GM21786 (cell line): ENCODE data around the gene DARS1.
A peak's percentile ranks its signal among the peaks of the same experiment; 100 is the strongest.
"Not testable (repeated sequence)": the region's sequence is repeated elsewhere in the genome, so short reads cannot be mapped to it uniquely, and the experiment has no call there.

Source experiments
- ATAC-seq: cut with Tn5 transposase; IDR thresholded peaks from one replicate; pipeline ENCODE4 v1.9.1; 2021; ENCODE audit not compliant: unreplicated experiment

The DARS1 gene

DNA sequence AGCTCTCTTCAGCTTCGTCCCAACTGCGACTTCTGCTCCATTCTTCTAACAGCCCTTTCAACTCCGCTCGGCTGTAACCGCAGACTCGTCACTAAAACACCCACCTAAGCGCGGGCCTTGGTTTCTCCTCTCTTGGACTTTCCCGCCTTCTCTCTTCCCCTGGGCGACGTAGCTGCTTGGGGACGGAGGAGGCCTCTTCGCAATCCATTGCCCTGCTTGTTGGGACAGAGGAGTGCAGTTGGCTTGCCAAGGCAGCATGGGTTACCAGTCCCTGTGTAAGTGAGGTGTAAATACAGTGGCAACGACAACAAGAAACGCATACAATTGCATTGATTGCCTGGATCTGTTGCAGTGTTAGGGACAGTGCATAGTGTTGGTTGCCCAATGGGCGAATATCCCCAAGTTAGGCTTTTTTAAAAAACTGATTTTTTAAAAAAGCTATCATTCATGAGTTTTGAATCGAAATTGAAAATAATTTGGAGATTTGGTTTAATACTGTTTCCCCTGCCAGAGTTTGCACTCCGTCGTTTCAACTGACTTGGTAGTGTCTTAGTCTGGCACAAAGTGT is 484 bp upstream of the DARS1 start:
- peak; percentile 37 for ATAC-seq

DNA sequence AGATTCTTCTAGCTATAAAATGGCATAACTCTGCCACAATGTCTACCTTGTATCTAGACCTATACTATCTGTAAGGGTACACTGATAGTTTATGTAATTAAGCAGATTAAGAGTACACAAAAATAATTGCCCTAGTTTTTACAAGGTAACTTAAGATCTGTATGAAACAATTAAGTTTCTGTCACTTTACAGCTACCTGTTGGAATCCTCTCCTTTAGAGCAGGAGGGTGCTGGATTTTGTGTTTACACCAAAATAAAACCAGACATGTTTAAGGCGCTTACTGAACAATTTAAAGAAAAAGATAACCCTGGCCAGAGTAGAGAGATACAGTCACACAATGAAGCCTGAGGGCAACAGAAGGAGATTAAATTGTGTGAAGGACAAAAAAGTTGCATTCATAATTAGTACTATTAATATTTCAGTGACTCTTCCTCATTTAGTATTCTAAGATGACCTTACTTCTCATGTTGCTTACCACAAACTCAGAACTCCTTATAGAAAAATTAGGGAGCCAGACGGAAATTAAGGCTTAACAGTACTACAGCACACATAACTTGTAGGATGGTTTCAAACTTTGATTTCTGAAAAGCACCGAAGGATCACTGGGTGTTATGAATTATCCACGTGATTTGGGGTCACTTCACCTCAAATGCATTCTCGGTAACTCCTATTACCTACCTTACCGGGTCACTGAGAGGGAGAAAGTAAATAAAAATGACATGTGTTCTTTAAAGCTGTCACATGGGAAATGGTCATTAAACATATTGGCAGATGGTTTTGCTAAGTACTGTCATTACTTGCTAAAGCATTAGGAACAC is 1.0 kb downstream of the DARS1 start:
- peak; percentile 39 for ATAC-seq

DNA sequence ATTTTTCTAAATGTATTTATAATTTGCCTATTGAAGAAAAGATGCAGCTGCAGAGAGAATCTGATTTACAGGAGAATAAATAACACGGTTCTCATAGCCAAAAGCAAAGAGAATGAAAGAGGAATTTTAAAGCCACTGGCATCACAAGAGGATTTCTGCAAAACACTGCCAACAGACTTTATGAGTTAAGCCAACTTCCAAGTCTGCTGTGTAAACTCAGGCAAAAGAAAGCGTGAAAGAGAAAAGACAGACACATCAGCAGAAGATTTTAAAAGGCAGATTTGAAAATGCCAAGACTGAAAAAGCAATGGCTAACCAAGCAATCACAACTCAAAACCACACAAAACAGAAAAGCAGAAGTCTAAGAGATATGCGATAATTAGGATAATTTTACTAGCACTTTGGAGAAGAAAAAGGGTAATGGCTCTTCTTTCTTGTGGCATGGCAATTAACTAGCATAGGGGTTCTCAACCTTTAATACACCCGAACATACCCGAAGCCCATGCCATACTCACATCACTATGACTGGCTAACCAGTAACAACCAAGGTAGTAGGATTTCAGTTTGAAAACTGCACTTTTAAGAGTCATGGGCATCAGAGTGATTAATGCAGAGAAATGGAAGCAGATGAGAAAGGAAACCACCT is 4.9 kb downstream of the DARS1 start:
- no peak for ATAC-seq

DNA sequence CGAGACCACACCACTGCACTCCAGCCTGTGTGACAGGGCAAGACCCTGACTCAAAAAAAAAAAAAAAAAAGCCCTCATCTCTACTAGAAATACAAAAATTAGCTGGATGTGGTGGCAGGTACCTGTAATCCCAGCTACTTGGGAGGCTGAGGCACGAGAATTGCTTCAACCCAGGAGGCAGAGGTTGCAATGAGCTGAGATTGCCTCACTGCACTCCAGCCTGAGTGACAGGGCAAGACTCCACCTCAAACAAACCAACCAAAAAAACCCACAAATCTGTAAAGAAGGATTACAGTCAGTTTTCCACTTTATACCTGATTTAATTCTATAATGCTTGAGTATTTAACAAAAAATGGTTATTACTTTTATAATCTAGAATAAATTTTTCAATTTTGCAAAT is 9.7 kb downstream of the DARS1 start:
- no peak for ATAC-seq

DNA sequence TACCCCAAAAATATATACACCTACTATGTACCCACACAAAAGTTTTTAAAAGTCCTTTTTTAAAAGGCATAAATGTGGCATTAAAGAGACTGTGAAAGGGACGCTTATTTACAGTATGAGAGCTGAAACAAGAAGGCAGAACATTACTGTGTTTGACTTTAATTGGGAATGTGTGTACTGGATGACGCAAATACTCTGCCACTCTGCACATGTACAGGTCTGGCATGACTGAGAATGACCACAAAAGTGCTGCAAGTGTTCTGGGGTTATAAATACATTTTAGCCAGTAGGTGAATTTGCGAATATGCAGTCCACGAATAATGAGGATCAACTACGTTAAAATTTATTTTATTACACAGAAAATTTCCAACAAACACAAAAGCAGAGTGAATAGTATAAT is 11.4 kb downstream of the DARS1 start:
- no peak for ATAC-seq

DNA sequence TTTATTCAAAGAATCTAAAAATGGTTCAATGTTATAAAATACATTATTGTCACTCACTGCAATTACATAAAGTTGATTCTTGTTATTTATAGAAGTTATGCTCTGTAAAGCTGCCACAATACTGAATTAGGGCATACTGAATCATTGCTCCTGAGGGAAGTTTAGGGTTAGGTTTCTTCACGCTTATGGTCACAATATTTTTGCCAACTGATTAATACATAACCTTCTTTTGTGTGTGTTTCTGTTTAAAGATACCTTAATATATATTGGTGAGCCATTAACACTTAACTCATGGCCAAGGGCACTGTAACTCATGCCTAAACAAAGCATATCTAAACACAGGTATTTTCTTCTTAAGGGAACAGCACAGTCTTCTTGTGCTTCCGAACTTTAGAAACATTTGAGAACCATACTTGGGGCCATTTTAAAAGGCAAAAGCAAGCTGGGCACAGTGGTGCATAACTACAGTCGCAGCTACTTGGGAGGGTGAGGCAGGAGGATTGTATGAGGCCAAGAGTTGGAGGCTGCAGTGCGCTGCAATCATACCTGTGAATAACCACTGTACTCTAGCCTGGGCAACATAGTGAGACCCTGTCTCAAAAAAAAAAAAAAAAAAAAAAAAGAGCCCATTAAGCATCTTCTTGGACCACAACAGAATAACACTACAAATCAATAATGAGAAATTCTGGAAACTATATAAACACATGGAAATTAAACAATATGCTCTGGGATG is 15.6 kb downstream of the DARS1 start:
- ATAC-seq: no peak

DNA sequence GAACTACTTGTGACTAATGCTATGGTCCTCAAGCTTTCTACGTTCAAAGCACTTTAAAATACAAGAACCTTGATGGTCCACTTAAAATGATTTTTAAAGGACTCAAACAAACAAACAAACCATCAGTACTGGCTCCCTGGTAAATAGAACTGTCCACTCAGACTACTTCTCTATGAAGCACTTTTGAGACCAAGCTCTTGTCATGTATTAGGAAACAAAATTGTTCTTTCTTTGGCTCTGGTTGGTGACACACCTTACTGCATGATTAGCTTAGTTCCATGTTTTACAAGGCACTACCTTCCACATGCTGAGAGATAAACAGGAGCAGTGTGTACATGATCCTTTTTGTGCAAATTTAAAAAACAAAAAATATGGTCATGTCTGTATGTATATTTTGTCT is 19.7 kb downstream of the DARS1 start:
- no peak for ATAC-seq

DNA sequence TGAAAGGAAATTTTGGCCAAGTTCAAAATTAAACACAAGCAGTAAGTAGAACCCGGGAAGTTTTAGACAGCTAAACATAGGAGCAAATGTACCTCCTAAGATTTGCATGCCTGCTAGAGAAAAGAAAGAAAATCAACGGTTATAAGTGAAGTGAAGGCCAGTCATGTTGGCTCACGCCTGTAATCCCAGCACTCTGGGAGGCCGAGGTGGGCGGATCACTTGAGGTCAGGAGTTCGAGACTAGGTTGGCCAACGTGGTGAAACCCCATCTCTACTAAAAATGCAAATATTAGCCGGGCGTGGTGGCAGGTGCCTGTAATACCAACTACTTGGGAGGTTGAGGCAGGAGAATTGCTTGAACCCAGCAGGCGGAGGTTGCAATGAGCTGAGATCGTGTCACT is 21.0 kb downstream of the DARS1 start:
- ATAC-seq: not testable (repeated sequence)

DNA sequence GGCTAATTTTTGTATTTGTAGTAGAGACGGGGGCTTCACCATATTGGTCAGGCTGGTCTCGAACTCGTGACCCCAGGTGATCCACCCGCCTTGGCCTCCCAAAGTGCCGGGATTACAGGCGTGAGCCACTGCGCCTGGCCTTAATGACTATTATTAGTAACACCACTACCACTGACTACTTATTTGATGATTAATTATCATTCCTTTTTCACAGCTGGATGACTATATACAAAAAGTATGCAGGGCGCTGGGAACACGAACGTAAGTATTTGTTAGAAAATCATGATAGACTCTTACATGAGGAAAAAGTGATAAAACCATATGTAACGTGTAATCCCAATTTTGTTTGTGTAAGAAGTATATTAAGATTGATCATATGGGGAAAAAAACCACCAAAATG is 21.6 kb downstream of the DARS1 start:
- ATAC-seq: no peak

DNA sequence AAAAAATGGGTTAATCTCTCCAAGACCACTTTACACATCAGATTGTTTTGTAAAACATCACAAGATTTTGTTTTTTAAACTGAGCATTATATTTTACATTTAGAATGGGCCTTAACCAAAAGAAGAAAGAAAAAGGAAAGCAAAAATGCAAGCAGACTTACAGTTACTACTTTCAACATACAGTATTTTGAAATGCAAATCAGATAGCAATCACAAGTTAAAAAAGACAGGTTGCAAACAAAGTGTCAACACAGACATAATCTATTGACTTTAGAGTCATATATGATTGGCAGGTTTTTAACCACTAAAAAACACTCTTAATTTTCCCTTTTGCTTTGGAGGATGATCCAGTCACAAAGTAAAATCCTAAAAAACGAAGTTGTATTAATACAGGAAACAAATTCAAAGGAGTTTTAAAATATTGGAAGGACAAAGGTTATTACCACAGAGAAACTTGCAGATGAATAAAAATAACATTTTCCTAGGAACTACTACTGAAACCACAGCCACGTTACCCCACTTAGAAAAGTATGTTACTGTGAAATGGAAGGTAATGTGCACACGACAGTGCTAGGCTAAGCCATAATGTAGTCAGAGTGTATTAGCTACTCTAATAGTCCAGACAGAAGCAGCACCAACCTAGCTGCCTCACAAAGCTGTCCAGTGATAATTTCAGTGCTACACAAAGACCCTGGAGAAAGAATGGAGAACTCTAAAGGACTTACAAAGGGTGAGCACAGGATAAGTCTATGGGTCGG is 22.9 kb downstream of the DARS1 start:
- ATAC-seq: peak; percentile 74

DNA sequence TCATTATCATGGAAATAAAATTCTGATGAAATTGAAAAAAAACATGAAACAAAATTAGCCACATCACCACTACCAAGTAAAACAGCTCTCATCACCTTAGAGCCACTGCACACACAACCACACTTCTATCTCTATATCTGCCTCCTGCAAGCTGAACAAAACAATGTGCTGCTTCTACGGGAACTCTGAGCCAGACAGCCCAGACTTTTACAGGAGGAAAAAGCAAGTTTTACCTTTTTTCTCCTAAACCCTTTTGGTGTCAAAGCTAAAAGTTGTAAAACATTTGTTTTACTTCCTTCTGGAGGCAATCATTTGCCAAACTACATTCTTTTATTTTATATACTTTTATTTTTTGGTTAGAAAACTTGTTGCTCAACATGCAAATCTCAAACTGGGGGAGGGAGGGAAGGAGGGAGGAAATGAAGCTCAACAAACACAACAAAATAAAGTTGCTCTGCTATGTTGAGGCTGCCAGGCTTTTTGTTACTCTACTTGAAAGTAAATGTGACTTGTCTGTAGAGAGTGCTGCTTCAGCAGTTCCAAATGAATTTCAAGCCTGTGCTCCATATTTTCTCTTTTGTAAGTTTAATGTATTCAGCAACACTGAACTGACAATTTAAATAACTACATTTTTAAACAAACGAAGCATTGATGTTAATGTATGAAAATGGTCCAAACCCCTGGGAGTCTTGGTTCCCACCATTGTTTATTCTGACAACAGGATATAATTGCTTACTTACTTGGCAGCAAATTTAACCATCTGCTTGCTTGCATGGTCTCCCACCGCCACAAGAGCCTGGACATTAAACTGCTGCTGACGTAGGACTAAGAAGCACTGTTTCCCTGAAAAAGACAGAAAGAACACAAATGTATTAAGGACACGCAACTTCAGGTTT is 24.5 kb downstream of the DARS1 start:
- no peak for ATAC-seq

DNA sequence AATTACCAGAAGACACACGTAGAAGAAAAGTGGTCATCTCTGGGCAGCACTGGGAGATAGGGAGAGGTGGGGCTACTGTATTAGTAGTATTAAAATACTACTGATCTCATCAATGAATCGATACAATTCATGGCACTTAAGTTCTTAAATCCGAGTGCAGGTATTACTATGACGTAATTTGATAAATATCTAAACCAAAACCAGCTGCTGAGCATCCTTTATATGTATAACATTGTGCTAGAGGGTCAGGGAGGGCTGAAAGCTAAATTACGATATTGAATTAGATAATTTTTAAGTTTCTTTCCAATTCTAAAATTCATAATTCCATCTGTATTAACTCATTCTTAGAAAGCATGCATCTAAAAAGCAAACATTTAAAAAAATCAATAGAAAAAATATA is 25.3 kb downstream of the DARS1 start:
- ATAC-seq: no peak

DNA sequence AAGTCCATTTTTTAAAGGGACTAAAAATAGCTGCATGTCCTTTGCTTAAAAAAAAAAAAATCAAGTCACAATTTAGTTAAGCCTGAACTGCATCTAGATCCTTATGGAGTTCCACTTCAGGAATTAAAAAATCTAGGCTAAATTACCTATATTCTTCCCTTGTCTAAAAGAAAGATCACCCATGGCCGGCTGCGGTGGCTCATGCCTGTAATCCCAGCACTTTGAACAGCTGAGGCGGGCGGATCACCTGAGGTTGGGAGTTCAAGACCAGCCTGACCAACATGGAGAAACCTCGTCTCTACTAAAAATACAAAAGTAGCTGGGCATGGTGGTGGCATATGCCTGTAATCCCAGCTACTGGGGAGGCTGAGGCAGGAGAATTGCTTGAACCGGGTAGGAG is 26.5 kb downstream of the DARS1 start:
- not testable (repeated sequence) for ATAC-seq

DNA sequence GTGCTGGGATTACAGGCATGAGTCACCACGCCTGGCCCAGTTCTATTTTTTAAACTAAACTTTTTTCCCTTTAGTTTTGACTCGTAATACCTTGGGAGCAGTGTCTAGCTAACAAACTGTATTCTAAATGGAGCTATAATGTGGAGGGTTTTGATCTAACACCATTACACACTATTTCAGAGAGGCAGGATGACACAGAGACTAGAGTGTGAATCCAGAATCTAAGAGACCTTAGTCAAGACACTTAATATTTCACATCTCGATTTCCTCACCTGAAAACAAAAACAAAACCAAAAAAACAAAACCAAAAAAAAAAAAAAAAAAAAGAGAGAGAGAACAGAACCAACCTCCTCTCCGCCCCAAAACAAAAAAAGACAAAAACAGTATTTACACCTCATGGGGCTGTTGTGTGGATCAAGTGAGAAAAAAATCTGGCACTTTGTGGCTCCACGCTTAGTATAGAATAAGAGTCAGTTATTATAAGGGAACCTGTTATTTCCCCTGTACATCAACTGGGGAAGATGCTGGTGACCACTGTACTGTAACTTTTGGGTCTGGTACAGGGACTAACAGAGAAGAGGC is 31.3 kb downstream of the DARS1 start:
- no peak for ATAC-seq

DNA sequence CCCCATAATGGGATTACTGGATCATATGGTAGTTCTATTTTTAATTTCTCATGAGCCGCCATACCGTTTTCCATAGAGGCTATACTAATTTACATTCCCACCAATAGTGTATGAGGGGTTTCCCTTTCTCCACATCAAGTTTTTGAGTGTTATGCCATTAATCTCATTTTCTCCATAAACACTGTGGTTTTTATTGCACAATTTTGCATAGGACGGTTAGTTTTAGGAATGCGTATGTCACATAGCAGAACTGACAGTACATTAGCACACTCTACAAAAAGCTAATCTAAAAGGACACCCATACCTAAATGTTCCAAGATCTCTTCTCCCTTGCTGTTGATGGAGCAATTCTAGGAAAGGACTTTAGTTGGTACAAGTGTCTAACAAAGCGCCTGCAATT is 32.5 kb downstream of the DARS1 start:
- no peak for ATAC-seq

DNA sequence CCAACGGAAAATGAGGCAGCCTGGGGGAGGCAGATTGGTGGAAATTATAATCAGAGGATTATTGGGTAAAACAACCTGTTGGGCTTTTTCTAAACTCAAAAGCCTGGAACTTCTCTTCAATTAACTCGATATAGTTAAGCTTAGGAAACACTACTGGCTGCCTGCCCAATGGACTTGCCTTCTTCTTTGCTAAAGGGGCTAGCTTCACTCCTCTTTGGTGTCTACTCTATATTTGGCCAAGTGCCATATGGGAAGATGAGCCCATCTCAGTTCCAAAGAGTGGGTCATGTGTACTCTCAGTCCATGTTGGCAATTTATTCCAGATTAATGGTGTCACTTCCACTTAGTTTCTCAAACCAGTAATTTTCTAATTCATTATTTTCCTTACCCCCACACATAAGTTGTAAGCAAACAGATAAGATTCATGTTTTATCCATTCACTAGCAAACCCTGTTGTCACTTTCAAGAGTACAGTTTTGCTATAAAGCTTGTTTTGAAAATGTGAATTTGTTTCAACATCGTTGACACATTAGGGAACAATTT is 34.3 kb downstream of the DARS1 start:
- no peak for ATAC-seq

DNA sequence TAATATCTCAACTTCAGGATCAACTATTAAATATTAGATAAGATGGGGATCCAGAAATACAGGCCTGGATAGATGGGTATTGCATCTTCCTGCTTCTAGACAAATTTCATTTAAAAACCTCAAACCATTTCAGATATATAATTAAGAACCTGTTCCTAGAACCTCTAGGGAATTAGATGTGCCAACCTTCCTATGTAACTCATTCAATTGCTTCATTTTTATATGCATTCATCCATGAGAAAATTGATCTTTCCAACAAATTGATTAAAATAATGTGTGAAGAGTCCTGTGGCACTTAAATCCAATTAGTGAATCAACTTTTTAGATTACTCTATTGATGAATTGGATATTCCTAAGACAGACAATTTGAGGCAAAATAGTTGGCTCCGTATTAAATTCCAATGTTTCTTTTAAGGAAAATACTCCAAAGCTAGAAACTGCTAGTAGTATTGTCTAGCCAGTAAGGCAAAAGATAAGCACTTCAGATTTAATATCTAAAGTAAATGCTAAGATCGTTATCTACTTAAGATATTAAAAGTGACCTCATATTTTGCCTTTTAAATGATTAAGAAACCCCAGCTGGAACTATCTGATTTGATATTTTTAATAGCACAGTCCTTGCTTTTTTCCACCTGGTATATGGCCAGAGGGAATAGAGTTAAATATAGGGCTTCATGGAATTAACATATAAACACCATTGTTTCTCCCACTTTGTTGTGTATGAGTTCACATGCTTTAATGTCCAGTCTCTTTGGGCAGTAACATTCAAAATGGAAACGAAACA is 35.8 kb downstream of the DARS1 start:
- ATAC-seq: no peak

DNA sequence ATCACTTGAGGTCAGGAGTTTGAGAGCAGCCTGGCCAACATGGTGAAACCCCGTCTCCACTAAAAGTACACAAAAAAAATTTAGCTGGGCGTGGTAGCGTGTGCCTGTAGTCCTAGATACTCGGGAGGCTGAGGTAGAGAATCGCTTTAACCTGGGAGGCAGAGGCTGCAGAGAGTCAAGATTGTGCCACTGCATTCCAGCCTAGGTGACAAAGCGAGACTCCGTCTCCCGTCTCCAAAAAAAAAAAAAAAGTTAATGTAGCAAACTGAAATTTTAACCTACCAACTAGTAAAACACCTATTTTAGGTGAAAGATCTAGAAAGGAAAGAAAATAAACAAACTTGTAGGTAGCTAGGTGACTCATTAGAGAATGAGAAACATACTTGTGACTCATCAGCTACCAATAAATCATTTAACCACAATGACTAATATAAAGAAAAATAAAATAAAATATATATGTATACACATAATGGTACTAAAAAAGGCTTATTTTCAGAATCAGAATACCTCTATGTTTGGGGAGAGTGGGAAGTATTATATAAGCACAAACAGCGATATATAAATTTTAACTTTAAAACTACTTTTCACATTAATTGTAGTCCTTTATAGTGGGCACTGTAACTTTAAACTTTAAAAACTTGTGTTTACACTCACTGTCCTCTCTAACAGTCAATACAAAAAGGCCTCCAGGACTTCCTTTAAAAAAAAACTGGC is 36.6 kb downstream of the DARS1 start:
- peak; percentile 68 for ATAC-seq
